Superior temporal gyrus (tissue), 1 donor: ENCODE measurements around the gene DIRAS2.
"Not testable (repeated sequence)": the region's sequence is repeated elsewhere in the genome, so short reads cannot be mapped to it uniquely, and the experiment has no call there.

Source experiments
- DNase-seq: peaks from one replicate; pipeline ENCODE4 v3.0.0-alpha.2; 2016; ENCODE audit errors: extremely low spot score

DIRAS2 gene, protein sequence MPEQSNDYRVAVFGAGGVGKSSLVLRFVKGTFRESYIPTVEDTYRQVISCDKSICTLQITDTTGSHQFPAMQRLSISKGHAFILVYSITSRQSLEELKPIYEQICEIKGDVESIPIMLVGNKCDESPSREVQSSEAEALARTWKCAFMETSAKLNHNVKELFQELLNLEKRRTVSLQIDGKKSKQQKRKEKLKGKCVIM

DNA sequence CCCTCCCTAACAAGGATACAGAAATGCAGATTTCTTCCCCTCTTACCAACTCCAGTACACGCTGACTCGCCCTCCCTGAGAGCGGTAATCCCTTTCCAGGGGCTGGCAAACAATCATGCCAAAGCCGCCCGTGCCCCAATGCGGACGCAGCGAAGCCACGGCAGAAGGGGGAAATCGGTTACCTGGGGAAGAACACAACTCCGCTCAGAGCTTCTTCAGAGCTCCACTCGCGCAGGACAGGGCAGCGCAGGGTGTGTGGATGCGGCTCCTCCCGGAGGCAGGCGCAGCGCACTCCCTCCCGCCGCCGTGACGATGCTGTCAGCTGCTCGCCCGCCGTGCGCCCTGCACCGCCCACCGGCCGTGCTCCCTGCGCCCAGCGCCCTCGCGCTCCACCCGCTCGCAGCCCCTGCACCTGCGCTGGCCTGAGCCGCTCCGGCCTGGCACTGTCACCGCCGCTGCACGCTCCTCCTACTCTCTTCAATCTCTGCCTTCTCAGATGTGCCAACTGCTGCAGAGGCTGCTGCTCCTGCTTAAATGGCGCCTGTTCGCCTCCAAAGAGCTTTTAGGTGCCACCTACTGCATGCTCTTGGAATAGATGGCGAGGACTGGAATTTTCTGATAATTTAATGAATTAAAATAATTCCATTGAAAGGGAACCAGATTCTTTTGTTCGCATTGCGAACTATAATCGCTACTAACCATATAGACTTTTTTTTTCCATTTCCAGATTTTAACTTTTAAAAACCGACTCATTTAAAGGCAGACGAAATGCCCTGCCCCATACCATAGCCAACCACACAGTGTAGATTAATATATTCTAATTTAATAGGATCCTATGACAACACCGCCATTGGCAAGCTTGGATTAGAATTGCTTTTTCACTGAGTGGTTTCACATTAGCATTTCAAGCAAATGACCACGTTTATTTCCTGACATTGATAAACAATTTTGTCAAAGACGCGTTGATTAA is at the start of gene DIRAS2:
Gene DIRAS2, minus strand, starts transcription at position 255 of the 970 bp plus-strand sequence. CDS start 28,997 bp downstream, outside the sequence.
- DNase-seq = peak; percentile 87

DNA sequence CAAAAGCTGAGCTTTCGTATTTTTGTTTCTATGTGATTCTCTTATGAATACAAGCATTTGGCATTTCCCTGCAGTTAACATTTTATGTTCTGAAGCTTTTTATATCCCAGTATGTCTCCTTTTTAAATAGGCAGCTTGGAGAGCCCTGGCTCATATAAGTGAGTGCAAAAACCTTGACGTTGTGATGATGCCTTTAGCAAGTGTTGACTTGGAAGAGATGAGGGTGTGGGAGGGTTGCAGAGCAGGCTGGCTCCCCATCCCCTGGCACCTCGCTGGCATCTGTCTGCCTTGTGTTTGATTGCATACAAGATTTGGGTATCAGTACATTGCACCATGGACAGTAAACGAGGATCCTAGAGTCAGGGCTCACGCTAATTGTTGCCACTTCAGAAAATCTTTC is 42.1 kb upstream of the DIRAS2 start:
- peak; percentile 63 for DNase-seq

DNA sequence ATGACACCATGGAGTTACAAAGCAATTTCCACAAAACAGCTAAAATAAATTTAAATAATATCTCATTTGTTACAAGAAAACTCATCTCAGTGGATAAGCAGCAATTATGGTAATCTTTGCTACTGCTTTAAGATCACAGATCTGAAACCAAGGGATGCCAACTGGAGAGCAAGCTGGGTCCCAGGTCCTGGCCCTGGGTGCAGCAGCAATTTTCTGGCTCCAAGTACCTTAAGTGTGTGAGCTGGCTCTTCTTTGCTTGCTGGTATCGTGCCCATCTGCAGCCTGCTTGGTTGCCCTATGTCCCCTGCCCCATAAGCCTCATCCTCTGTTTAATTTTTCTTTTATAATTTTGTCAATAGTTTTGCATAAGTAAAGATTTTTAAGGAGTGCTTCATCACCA is 41.5 kb upstream of the DIRAS2 start:
- peak; percentile 13 for DNase-seq

DNA sequence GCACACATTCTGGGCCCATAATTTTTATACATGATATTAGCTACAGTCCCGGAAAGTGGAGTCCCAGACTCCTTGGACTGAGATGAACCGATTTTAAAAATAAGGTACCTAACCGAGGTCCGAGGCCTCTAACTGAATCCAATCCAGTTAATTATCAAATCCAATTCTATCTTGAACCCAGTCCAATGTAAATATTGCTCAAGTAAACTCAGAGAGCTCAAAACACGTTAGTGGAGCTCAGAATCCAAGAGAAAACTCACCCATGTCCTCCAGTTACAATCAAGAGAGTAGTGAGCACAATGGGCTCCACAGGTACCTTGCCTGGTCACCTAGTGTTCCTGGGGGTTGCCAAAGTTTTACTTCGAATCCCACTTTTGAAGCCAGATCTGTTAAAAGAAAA is 37.9 kb upstream of the DIRAS2 start:
- no peak for DNase-seq

DNA sequence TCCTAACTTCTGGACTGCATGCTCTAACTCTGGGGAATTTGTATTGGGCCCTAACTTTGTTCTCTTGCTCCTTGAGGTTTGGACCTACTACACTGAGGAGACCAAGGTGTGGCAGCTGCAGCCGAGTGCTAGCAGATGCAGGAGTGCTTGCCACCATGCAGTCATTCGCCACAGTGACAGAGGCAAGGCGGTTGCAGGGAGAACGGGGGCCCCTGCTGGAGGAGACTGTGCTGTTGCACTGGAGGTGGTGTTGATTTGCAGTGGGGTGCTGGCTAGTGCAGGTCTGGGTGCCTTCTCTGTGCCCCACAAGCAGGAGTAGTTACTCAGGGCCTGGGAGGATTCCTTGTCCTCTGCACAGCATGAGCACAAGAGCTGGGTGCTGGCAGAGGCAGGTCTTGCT is 22.4 kb upstream of the DIRAS2 start:
- no peak for DNase-seq

DNA sequence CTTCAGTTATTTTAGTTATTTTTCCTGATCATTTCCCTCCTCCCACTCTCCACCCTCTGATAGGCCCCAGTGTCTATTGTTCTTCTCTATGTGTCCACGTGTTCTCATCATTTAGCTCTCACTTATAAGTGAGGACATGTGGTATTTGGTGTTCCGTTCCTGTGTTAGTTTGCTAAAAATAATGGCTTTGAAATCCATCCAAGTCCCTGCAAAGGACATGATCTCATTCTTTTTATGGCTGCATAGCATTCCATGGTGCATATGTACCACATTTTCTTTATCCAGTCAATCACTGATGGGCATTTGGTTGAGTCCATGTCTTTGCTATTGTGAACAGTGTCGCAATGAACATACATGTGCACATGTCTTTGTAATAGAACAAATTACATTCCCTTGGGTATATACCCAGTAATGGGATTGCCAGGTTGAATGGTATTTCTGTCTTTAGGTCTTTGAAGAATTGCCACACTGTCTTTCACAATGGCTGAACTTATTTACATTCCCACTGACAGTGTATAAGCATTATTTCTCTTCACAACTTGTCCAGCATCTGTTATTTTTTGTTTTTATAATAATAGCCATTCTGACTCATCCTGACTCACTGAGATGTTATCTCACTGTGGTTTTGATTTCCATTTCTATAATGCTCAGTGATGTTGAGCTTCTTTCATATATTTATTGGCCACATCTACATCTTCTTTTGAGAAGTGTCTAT is 17.2 kb upstream of the DIRAS2 start:
- DNase-seq = peak; percentile 37

GRCh38 chr9:90658783-90659182 is 16.2 kb upstream of the DIRAS2 start:
- DNase-seq = no peak

DNA sequence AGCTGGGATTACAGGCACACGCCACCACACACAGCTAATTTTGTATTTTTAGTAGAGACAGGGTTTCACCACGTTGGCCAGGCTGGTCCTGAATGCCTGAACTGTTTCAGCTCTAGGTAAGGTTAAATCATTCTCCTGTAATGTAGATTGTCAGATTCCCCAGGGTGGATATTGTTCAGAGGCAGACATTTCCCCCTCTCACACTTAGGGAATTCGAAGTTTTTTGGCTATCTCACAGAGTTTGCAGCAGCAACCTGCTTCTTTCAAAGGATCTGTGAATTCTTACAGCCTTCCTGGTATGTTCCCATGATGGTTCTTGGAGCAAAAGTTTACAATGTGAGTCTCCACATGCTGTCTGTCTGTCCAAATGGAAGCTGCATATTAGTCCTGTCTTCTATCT is 15.6 kb upstream of the DIRAS2 start:
- DNase-seq = no peak

DNA sequence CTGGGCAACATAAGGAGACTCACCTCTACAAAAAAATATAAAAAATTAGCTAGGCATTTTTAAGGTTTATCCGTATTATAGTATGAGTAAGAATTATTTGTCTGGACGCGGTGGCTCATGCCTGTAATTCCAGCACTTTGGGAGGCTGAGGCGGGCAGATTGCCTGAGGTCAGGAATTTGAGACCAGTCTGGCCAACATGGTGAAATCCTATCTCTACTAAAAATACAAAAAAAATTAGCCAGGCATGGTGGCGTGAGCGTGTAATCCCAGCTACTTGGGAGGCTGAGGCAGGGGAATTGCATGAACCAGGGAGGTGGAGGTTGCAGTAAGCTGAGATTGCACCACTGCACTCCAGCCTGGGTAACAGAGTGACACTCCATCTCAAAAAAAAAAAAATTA is 14.3 kb upstream of the DIRAS2 start:
- DNase-seq = not testable (repeated sequence)

- DNase-seq = no peak
These were observed 8.6 kb upstream of the DIRAS2 start for GRCh38 chr9:90651246-90651645.

DNA sequence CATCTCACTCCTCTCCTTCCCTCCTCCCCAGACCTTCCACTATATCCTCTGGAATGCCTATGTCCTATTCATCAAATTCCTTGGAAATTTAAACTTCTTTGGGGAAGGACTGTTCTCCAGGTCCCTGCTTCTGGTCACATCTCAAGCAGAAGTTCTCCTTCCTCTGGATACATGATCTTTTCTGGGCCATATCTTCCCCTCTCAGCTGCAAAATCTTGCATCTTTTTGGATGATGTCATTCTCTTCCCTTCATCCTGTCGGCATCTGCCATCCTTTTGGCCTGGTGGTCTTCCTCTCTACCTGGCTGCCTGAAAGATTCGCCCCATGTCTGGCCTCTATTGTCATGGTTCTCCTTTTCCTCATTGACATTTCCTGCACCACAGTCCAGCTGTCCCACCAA is 5.2 kb upstream of the DIRAS2 start:
- no peak for DNase-seq

DNA sequence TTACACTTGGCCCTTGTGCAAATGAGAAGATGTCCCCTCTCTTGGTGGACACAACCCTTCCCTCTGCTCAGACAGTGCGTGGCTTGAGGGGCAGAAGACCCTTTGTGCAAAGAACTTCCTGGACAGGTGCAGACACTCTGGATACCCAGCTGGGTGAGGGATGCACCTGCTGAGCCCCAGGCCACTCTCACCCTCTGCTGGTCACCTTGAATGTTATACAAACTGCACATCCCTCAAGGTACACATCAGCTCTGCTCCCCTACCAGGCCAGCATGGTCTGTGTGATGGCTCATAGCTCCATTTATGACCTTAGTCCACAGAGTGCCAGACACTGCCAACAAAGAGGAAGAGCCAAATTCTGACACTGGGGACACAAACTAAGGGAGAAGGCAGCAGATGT is 3.1 kb upstream of the DIRAS2 start:
- DNase-seq = no peak

DNA sequence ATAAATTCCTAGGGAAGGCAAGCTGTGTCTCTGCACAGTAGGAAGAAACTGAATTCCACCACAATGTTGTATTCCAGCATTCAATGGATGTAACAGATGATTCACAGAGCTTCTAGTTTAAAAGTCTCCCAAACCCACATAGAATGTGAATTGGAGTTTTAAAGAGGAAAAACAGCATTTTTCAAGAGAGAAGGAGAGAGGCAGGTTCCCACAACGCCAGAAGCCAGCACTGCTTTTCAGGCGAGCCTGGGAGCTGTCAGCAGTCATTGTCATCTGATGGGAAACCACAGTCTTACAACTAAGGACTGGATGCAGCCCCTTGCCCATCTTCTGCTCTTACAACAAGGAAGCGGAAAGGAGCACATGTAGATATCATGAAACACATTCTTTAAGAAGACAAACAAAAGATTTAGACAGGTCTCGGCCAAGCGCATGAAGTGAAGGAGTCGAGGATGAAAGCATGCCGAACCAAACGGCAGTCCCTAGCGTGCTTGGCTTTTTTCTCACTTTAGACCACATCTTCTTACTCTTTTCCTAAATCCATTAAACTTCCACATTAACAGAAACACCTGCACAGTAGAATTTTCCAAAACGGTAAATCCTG is 638 bp downstream of the DIRAS2 start:
- peak; percentile 76 for DNase-seq

GRCh38 chr9:90641086-90641485 is 1.5 kb downstream of the DIRAS2 start:
- peak; percentile 64 for DNase-seq

- no peak for DNase-seq
These were observed 2.3 kb downstream of the DIRAS2 start for GRCh38 chr9:90640361-90640760.

DNA sequence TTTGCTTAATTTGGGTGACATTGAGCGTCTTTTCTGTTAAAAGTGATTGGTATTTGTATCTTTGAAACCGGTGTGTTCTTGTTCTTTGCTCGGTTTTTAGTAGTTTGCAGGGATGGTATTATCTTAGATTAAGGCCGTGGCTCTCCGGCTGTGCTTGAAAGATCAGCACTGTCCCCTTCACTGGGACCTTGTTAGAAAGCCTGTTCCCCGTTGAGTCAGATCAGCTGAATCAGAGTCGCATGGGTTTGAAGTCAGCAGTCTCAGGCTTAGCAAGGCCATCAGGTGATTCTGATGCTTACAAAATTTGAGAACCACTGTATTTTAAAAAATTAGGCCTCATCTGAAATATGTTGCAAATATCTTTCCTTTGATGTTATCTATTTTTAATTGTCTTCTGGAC is 5.0 kb downstream of the DIRAS2 start:
- DNase-seq = no peak

GRCh38 chr9:90632647-90633207 is 9.9 kb downstream of the DIRAS2 start:
- DNase-seq = no peak

- no peak for DNase-seq
These were observed 10.7 kb downstream of the DIRAS2 start for GRCh38 chr9:90631964-90632363.

DNA sequence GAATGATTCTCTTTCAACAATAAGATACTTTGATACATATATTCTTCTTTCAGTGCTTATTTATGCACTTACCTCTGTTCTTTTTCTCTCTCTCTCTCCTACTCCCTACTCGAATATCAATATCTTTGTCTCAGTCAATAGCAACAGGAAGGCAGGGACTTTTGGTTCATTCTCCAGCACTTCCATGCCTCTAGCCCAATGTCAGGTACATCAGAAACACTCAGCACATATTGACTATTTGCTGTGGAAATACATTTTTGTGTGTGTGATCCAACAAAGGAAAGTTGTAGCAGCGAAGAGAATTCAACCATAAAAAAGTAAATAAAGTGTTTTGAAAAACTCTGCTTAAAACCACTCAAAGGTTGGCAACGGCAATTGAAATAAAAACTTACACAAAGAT is 12.6 kb downstream of the DIRAS2 start:
- DNase-seq = no peak

GRCh38 chr9:90629354-90629753 is 13.3 kb downstream of the DIRAS2 start:
- no peak for DNase-seq

DNA sequence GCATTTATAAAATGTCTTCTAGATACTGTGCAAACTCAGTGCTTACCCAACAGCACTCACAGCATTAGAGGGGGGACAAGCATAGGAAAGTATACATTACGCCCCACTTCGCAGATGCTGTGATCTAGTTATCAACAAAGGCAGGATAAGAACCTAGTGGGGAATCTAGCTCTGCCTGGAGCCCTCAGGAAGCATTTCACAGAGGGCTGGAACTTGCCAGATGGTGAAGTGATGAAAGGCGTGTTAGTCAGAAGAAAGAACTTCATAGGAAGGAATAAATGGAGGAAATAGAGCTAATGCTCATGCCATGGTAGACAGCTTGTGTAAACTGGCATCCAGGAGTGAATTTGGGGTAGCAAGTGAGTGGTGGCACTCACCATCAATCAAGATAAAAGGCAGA is 25.8 kb downstream of the DIRAS2 start:
- no peak for DNase-seq

- DNase-seq = no peak
These were observed 29.1 kb downstream of the DIRAS2 start for GRCh38 chr9:90613502-90613901.
